ENCODE results near the gene SSBP4.
"Not testable (repeated sequence)": the region's sequence is repeated elsewhere in the genome, so short reads cannot be mapped to it uniquely, and the experiment has no call there.

Gene SSBP4

DNA sequence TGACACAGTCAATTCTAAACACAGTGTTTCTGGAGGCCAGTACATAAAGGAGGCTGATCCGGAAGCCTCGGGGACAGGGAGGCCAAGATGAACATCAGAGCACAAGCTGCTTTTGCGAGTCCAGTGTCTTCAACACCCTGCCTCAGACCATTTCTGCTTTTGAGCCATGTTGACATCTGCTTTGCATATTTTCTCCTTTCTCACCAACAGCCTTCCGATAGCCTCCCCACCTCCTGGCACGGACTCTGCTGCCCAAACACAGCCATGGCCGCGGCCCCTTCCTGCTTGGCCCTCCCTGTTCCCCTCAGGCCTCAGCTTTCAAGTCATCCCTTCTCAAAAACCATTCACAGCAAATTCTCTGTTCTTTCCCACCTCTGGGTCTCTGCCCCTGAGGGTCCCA is 25.4 kb upstream of the SSBP4 start:
- DNase-seq (ENCODE audit: low read depth in 2 of 2) = no peak

DNA sequence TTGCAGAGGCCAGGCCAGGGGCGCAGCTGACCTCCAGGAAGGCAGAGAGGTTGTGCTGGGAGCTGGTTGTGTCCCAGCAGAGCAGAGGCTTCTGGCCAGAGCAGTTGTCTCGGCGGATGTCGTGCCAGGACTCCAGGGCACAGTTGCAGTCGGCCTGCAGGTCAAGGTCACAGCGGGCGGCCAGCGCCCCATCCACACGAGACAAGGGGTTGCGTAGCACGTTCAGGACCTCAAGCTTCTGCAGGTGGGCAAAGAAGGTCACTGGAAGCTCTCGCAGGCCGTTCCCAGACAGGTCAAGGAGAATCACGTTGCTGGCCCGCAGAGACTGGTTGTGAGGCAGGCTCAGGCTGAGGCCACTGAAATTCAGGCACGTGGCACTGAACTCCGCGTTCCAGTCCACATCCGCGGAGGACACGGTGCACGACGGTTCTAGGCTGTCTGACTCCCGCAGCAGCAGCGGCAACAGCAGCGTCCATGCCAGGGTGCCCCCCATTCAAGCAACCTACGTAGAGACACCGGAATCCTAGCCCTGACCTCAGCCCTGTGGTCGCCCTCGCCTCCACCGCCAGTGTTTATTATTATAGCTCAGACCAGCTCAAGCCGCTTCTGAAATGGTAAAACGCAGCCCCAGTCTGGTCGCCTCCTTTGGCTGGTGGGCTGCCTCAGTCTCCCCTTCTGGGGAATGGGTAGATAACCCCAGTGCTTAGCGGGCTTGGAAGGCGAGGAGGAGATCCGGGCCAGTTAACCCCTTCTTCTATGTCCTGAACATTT is 22.5 kb upstream of the SSBP4 start:
- no peak for DNase-seq (ENCODE audit: low read depth in 2 of 2)

DNA sequence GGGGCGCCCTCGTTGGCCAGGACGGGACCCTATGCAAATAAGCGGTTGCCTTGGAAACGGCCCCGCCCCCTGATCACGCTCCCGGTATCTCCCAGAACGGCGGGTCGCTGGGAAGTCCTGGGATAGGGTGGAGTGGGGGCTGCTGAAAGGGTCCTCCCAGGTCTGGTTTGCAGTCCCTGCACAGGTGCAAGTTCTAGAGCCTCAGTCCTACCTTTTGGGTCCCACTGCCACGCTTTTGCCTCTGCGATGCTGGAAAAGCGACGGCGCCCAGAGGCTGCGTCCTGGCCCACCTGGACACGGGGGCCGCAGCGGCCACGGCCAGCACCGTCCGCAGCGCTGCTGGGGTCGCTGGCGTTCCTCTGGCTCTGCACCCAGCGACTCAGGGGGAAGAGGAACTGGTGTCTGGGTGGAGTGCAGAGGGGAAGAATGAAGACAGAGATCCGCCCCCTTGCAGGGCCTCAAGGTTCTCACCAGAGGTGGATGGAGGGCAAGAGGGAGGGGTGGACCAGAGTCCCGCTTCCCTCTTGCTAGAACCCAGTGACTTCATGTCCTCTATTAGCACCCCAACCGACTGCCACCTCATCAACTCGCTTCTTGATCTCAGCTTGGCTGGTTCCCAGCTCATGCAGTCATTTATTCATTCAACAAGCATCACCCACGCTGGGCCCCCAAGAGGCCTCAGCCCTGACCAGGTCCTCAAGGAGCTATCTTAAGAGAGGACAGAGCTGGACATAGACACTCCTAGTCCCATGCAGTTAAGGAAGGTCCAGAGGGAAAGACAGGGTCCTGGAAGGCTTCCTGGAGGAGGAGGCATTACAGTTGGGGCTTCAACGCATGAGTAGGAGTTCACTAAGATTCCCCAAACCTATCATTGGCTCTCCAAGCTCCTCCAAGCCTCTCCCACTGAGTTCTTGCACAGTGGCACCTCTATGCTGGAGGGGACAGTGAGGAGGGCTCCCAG is 21.7 kb upstream of the SSBP4 start, which contains the start of gene LRRC25:
LRRC25 (minus strand) TSS at position 381 of the 961 bp plus-strand sequence. CDS start 659 bp downstream, outside the sequence.
- DNase-seq (ENCODE audit: low read depth in 2 of 2) = no peak

DNA sequence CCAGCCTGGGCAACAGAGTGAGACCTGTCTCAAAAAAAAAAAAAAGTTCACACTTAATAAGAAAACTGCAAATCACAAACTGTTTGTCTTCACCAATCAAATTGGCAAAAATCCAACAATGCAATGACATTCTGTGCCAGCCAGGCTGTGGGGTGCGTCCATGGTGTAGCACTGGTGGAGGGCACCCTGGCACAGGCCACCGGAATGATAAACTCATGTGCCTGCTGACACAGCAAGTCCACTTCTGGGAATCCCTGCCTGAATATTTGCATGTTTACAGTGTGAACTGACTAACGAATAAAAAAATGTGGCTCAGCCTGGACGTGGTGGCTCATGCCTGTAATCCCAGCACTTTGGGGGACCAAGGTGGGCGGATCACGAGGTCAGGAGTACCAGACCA is 20.2 kb upstream of the SSBP4 start:
- no peak for DNase-seq (ENCODE audit: low read depth in 2 of 2)

DNA sequence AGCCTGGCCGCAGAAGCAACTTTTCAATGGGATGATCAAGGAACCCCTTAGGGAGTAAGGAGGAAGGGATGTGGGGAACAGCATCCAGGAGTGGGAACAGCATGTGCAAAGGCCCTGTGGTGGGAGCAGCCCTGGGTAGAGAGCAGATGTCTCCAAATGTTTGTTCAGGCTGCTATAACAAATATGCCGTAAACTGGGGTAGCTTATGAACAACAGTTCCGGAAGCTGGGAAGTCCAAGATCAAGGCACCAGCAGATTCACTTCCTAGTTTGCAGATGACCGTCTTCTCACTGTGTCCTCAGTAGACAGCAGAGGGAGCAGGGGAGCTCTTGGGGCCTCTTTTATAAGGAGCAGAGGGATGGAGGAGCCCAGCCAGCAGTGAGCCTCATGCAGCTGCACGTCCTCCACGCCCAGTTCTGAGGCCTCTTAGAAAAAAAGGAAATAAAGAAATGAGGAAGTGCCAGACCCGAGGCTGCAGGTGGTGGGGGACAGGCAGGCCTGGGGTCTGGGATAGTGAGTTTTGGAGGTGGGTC is 17.6 kb upstream of the SSBP4 start:
- DNase-seq (ENCODE audit: low read depth in 2 of 2) = no peak

DNA sequence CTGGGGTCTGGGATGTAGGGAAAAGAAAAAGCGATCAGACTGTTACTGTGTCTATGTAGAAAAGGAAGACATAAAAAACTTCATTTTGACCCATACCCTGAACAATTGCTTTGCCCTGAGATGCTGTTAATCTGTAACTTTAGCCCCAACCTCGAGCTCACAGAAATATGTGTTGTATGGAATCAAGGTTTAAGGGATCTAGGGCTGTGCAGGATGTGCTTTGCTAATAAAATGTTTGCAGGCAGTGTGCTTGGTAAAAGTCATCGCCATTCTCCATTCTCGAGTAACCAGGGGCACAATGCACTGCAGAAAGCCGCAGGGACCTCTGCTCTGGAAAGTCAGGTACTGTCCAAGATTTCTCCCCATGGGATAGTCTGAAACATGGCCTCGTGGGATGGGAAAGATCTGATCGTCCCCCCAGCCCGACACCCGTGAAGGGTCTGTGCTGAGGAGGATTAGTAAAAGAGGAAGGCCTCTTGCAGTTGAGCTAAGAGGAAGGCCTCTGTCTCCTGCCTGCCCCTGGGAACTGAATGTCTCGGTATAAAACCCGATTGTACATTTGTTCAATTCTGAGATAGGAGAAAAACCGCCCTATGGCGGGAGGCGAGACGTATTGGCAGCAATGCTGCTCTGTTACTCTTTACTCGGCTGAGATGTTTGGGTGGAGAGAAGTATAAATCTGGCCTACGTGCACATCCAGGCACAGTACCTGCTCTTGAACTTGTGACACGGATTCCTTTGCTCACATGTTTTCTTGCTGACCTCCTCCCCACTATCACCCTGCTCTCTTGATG is 16.5 kb upstream of the SSBP4 start:
- DNase-seq (ENCODE audit: low read depth in 2 of 2) = not testable (repeated sequence)

DNA sequence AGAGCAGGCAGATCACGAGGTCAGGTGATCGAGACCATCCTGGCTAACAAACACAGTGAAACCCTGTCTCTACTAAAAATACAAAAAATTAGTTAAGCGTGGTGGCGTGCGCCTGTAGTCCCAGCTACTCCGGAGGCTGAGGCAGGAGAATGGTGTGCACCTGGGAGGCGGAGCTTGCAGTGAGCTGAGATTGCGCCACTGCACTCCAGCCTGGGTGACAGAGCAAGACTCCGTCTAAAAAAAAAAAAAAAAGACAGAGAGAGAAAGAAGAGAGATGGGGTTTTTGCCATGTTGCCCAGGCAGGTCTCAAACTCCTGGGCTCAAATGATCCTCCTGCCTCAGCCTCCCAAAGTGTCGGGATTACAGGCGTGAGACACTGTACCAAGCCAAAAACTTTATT is 13.4 kb upstream of the SSBP4 start:
- not testable (repeated sequence) for DNase-seq (ENCODE audit: low read depth in 2 of 2)

DNA sequence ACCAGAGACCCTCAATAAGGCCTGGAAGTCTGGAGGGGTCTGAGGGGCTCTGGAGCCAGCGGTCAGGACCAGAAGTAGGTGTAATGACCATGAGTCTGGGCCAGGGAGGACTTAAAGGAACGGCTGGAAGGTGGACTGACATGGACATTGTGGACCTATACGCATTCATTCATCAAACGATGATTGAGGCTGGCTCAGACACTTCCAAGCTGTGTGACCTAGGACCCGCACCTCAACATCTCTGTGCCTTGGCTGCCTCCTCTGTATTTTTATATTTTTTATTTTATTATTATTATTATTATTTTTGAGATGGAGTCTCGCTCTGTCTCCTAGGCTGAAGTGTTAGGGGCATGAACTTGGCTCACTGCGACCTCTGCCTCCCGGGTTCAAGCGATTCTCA is 12.4 kb upstream of the SSBP4 start:
- DNase-seq (ENCODE audit: low read depth in 2 of 2) = no peak

DNA sequence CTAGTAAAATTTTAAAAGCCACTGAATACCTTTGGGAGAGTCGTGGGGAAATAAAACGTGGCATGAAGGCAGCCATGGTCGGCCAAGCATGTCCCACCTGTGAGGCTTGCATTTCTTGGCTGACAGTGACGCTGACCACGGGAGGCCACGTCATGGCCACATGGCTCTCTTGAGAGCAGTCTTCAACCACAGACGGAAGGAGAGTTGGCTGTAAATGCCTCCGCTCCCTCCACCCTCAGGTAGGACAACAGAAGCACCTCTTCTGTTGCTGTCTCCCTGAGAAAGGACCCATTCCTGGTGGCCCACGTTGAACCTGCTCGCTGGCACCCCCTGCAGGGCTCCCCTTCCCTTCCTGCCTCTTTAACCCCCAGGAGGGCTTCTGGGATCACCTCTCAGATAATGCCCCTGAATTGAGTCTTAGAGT is 11.1 kb upstream of the SSBP4 start:
- DNase-seq (ENCODE audit: low read depth in 2 of 2) = no peak

DNA sequence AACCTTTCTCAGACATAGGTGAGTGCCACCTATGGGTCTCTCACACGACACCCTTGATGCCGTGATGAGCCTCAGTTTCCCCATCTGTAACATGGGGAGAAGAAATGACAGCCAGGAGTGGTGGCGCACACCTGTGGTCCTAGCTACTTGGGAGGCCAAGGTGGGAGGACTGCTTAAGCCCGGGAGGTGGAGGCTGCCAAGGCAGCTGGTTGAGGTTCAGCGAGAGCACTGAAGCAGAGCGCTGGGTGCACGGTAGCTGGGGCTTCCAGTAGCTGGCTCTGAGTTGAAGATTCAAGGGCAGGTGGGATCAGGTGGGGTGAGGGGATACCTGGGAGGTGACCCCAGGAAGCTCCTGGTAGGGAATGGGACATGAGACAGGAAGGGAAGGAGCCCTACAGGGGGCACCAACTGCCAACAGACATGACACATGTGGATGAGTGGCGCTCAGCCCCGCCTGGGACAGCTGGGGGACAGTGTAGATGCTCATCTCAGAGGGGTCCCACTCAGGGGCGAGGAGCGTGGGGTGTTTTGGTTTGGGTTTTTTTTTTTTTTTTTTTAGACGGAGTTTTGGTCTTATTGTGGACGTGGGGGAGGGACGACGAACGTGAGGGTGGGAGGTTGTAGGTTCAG is 6.5 kb upstream of the SSBP4 start:
- DNase-seq (ENCODE audit: low read depth in 2 of 2) = no peak

DNA sequence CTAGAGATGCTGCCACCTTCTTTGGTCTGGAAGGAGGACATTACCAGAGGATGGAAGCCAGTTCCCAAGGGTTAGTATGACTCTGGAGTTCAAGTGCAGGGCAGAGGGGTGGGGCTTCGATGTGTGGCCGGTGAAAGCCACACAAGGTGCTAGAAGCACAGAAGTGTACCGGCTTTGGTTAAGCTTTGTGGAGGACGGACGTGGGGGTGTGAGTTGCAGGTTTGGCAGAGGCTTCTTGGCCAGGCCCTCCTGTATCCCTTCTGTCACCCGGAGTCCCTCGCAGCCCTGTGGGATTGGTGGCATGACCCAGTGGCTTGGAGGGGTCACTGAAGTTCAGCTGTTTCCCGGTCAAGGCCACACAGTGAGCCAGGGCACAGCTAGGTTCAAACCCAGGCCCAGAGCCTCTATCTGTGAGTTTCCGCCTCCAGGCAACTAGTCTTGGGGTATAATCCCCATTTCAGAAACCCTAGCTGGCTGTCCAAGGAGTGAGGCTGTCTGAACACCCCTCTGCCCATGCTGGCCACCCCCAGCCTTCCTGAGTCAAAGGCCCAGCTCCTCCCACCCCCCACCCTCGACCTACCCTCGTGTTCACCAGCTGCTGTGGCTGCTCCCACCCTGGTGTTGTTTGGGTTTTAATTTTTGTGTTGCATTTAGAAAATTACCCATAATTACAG is 4.6 kb upstream of the SSBP4 start:
- DNase-seq (ENCODE audit: low read depth in 2 of 2) = no peak

DNA sequence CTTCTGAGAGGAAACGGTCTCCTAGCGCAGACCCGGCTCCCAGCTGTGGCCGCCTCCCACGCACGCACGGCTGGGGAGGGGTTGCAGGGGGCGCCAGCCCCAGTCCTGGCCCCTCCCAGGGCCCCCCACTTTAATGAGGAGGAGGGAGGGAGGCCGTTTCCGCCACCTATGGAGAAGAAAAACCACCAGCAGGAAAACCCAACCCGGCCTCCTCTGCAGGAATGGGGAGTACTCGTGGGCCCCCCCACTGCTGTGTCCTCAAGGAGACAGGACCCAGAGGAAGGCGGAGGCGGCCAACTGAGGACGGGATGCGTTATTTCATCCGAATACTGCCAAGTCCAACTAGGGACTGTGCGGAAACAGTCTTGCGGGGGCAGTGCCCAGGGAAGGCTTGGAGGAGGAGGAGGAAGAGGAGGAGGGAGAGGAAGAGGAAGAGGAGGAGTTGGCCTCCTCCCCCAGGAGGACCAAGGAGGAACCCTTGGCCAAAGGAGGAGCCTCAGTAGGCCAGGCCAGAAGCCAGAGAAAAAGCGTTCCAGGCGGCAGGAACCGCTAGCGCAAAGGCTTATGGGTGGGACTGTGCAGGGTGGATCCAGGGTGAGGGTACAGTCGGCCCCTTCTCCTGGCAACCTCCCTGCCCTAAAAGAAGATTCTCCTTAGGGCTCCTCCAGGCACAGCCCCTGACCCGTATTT is 3.9 kb upstream of the SSBP4 start:
- no peak for DNase-seq (ENCODE audit: low read depth in 2 of 2)

DNA sequence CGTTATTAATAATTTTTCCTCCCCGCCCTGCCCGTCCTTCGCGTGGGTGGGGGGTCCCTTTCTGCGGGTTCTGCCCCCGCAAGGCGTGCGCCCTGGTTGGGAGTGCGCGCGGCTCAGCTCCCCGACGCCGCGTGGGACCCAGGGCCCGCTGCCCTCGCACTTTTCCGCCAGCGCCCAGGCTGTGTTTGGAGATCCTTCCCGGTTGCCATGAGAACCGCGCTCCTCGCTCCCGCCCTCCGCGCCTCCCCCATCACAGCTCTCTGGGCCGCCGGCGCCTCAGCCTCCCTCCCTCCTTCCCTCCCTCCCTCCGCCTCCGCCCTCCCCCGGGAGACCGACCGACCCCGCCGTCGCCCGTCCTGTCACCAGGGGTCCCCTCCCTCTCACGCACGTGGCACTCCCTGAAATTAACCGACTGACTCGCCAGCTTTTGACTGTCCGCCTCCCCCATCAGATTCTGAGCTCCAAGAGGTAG is 2.4 kb upstream of the SSBP4 start:
- DNase-seq (ENCODE audit: low read depth in 2 of 2) = peak; percentile 56 to 73

DNA sequence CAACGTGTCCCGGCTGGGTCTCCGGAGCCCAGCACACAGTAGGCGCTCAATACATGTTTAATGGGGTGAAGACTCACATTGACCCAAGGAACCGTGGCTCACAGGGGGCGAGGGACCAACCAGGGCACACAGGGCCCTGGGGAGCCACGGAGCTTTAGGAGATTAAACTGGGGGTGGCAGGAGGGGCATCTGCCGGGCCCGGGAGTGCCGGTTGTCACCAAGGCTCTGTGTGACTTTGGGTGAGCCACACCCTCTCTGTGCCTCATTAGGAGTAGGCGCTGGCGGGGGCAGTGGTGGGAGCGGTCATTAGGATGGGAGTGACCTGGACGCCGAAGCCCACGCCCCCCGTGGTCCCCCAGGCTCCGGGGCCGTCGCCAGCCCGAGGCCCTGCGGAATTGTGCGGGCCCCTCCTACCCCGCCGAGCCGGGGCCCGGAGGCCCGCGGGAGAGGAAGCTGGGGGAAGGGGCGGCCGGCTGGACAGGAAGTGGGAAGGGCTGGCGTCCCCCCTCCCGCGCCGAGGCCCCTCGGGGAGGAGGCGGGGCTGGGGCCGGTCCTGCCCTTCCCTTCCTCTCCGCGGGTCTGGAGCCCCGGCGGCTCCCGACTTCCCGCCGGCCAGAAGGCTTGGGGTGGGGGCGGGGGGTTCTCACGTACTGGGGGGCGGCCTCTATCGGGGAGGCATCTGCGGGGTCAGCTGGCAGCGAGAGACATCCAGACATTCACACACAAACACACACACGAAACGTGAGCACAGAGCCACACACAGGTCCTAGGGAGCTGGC is 1.8 kb upstream of the SSBP4 start:
- peak in 1 of 2 donors; percentile 43 for DNase-seq (ENCODE audit: low read depth in 2 of 2)

DNA sequence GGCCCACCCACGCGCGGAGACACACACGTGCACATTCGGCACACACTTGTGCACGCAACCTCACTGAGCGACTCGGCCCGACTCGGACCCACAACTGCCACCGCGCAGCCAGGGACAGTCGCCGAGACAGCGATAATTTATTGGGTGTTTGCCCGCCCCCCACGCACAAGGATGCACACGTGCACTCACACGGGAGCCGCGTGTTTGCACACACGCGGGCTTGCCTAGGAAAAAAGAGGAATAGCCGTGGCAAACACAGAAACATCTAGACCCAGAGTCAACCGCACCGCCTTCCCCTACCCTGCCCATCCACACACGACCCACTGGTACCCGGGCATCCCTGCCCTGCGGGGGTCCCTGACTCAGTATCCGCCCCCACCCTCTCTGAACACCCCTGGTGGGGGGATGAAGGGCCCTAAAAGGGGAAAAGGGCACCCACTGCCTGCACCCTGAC is 1.1 kb upstream of the SSBP4 start:
- no peak for DNase-seq (ENCODE audit: low read depth in 2 of 2)

DNA sequence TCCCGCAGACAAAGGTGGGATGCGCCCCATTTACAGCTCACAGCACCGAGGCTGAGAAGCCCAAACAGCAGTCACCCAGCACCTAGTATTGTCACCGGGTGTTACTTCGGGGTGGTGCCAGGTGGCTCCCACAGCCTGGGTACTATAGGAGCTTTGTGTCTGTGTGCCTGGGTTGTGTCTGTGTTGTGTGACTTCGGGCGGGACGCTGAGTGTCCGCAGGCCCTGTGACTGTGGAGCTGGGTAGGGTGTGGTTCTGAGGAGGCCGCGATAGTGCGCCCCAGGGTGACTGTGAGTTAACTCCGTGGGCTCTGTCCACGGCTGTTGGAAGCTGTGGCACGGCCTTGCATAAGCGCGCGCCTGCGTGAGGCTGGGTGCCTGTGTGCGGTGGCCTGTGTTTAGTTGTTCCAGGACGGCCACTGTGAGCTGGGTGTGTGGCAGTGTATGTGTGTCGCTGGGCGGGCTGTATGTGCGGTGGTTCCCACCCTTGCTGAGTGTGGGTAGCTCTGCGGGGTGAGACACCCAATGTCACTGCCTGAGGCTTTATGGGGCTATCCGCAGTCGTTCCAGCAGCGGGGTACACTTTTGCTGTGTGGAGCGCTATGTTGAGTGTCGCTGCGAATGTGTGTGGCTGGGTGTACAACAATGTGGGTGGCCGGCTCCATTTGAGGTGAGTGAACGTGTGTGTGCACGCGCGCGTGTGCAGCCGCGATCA is 559 bp upstream of the SSBP4 start:
- DNase-seq (ENCODE audit: low read depth in 2 of 2) = no peak

DNA sequence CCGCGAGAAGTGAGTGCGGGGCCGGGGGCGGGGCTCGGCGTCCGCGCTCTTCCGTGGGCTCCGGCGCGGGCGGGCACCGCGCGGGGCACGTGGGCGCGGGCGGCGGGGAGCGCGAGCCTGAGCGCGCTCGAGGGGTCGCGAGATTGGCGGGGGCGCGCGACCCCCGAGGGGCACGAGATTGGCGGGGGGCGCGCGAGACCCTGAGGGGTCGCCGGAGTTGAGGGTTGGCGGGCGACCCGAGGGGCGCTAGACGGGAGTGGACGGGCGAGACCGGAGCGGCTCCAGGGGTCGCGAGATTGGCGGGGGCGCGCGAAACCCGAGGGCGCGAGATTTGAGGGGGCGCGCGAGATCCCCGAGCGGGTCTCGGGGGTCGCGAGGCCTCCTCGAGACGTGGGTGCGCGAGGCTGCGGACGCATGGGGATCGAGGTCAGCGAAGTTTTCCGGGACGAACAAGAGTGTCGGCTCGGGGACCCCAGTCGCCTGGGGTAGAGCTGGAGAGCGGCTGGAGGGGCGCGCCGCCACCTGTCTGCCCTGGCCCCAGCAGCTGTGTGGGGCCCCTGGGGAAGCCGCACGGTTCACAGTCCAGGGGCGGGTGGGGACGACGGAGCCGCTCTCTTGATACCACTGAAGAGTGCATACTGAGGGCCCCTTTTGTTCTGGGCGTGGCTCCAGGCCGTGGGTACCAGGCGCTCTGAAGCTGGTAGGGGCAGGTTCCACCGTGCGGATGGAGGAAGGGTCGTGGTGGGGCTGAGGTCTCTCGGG is 682 bp downstream of the SSBP4 start:
- DNase-seq (ENCODE audit: low read depth in 2 of 2) = peak in 1 of 2 donors; percentile 47

DNA sequence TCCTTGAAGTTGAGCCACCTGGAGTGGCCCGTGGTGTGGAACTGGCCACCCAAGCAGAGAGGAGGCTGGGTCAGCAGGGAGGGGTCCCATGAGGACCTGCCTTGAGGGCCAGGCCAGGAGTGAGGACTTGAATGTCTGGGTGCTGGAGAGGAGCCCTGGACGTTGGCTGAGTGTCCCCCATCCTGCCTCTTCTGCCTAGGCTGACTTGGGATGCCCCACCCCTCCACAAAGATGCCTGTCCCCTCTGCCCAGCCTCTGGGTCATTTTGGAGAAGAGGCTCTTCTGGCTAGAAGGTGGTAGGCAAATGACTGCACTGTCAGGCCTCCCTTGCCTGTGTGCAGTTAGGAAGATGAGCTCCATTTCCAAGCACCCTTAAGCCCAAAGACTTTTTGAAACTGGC is 1.7 kb downstream of the SSBP4 start:
- DNase-seq (ENCODE audit: low read depth in 2 of 2) = no peak
